NCI-H1092 treated with DMSO at 0.1 percent for 48 hours (cell line): ENCODE results near the gene ZNF474.
"Not testable (repeated sequence)": the region's sequence is repeated elsewhere in the genome, so short reads cannot be mapped to it uniquely, and the experiment has no call there.

Experiments
- DNase-seq: peaks from one replicate; lab custom pipeline; 2025; lab: John Stamatoyannopoulos, UW

Gene ZNF474

DNA sequence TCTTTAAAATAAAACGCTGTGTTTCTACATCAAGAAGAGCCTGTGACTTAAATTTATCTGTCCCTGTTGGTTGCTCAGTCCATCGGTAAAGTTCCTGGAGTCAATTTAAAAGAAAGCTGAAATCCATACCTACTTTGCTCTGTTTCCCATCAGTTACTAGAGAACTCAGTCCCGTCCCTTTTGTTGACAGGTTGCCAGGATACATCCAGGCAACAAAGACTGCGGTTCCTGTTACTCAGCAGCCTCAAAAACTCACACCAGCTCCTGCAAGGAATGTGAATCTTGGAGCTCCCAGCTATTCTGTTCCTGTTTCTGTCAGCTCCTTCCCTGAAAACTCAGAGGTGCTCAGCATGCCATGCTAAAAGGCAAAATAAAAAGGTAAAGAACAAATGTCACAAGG lies at the start of gene ZNF474:
TSS of gene ZNF474 (plus strand) at position 241 of the 400 bp plus-strand sequence. CDS start 22,445 bp downstream, outside the sequence.
- DNase-seq = no peak

DNA sequence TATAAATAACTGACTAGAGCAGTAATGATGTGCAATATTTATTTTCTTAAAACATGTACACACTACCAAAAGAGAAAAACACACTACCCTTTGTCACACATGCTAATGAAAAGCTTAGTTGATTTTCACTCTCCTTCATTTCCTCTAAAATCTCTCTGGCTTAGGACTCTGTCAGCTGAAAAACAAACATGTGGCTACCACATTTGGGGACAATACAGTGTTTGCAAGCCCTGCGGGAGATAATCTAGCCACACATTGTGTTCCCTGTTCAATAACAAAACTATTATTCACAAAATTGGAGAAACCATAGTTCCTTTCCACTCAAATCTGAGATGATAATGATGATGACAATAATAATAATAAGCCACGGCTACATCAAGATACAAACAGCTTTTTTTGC lies 47.8 kb upstream of the ZNF474 start:
- no peak for DNase-seq

DNA sequence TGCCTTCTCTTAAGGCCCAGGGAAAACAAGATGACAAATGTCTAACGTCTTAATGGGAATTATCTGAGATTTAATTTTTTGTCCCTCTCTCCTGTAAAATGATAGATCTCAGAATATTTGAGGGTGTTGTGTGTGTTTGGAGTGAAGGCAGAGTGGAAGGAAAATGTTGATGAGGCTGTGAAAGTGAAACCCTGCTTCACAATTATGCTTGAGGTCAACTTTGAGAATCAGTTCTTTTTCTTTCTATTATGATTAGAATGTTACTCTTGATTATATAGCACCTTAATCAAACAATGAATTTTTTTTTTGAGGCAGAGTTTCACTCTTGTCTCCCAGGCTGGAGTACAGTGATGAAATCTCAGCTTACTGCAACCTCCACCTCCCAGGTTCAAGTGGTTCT lies 45.8 kb upstream of the ZNF474 start:
- DNase-seq = no peak

DNA sequence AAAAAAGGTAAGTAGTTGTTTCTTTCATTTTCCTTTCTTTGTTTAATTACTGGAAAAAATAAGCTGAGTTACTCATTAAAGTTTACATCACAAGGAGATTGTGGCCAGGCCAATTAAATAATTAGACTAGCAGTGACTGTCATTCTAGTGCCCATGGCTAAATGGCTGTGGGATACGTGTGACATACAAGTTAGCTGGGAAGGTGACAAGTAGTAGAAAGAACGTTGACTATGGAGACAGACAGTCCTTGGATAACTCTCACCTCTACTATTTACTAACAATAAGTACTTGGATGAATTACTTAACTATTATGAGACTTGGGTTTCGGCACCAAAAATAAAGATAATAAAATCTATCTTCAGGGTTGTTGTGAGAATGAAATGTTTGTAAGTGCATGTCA lies 44.3 kb upstream of the ZNF474 start:
- no peak for DNase-seq

DNA sequence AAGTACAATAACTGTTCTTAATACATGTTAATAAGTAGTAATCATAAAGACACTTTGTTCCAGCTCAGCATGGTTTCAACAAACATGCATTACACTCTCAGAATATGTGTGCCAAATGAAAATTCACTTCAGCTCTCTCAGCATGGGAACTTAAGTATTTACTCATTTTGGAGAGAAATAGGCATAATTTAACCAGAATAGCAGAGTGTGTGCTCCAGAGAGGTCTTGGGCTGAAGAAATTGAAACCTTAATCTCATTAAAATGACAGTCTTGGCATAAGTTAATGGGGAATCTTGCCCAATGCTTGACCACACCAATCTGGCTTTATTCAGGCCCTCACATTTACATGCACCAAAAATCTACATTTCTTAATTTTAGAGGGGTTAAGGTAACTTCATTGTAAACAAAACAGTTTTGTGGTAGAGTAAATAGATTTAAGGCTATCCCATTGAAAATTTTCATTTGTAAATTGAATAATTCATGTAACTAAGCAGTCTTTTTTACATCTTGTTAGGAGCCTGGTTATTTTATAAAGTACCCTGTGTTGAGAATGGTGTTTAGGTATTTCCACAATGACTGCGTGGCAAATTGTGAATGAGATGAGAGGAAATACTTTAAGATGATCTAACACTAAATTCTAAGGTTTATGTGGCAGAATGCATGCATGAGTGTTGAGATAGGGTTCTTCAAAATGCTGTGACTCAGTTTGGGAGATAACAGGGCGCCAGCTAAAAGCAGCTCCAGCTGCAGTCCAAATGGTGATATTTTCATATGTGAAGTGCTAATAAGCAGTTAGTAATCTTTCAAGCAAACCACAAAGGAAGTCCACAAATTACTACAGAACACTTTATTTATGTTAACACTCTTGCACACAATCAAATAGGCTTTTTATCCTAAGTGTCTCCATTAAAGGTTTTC lies 40.0 kb upstream of the ZNF474 start:
- no peak for DNase-seq

DNA sequence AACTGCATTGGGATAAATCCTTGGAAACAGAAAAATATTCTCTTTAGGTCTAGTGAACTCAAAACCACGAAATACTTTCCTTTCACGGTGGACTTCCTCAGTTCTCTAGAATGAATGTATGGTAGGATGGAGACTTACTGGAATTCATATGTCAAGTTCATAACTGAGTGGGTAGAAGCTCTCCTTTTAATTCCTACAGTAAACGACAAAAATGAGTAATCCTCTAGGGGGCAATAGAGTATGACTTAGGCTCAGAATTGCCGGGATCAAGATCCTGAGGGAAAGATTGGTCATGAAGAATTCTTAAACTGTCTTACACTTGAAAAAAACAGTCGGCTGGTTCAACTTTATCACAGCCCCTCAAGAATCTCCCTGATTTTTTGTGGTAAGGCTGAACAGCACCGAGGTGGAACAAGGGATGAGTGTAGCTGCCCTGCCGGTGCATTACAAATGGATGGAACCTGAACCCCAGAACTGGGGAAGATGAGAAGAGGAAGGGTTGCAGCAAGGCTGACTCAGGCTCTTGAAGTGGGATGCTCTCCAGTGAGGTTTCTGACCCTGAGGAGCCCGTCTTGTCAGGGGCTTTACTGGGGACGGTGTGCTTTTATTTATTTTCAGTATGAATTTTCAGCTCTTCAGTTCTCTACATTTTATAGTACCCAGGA lies 37.3 kb upstream of the ZNF474 start:
- peak; percentile 11 for DNase-seq

DNA sequence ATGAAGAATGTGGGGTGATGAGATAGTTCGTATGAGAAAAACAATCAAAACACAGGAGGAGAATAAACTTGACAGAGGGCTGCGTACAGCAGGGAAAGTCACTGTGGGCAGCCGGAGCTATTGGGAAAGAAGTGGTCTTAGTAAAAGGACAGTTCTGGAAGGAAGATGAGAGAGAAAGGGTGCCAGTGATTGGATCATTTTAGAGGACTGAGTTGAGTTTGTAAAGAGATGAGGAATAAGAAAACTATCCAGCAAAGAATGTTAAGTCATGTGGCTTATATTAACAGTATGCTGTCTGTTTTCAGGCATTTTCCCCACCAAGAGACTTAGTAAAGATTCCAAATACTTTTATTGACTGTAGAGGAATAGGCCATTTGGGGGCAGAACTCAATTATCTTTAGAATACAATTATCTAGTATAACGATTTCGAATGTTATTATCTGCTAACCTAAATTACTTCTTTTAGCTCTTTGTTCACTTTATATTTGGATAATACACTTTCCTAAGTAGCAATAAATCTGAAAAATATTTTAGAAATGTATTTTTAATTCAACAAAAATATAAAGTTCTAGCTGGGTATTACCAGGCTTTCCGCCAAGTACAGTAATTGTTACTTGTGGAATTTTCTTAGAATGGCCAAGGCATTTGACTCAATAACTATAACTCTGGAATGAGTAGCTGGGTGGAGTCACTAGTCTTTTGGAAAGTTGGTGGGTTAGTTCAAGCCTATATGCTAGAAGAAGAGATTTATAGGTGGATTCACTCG lies 35.7 kb upstream of the ZNF474 start:
- DNase-seq = no peak

DNA sequence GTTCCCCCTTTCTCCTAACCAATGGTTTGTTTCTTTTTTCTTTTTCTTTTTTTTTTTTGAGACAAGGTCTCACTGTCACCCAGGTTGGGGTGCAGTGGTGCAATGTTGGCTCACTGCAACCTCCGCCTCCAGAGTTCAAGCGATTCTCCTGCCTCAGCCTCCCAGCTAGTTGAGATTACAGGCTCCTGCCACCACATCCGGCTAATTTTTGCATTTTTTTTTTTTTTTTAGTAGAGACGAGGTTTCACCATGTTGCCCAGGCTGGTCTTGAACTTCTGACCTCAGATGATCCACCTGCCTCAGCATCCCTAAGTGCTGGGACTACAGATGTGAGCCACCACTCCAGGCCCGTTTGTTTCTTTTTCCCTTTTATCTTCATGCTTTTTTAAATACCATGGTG lies 35.1 kb upstream of the ZNF474 start:
- DNase-seq = not testable (repeated sequence)

DNA sequence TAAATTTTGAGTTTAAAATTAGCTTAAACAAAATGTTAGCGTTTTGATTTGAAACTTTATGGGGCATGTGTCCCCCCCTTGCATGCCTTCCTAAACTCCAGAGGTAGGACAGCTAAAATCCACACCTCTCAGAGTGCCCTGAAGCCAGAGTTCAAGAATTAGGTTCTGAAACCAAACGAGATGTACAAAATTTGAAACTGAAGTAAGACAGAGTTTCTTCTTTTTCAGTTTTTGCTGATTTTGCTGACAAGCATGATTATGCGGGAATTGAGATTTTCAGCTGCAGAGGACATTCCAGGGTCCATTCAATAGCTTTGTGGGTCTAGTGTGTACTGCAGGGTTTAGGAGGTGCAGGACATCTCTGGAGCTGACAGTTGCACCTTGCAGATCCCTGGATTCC lies 34.2 kb upstream of the ZNF474 start:
- no peak for DNase-seq

DNA sequence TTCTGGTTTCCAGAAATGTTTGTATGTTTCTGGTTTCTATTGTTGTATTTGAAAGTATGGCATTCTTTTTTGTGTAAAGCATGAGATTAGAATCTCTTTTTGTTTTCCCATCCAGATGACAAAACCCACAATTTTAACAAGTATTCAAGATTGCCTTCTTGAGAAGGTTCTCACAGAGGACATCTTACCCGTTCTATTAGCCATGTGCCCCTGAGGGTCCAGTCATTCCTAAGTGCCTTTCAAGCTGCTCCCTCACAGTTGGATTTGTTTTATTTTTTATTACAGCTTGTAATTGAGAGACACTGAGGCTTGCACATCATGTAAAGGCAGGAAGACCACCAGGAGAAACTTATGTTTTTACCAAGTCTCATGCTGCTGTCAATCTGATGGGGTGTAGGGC lies 32.0 kb upstream of the ZNF474 start:
- no peak for DNase-seq

DNA sequence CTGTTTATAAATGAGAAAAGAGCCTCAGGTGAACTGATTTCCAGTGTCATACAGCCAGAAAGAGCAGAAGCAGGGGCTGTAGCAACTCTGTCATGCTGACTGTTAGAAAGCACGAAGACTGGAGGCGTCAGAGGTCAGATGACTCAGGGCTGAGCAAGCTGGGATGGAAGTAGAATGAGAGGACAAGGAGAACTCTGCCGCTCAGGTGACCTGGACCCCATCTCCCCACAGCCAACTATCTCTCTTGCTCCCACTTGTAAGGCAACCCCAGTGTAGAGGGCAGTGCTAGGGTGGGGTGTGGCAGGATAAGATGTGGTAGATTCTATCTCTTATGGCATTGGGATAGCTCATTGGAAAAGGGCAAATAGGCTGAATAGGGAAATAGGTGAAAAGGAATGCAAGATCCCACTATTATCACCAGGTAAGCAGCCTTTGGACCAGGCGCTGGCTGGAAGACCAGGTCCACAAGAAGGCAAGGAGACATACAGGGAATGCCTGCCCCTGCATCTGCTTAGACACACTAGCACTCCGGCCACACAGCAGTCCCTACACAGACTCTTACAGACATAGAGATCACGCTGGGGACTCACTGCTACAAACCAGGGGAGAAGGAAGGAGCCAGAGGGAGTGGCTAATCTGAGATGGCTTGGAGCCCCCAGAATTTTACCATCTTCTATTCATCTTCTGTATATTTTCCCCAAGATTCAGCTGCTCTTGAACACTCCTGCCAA lies 30.1 kb upstream of the ZNF474 start:
- no peak for DNase-seq

DNA sequence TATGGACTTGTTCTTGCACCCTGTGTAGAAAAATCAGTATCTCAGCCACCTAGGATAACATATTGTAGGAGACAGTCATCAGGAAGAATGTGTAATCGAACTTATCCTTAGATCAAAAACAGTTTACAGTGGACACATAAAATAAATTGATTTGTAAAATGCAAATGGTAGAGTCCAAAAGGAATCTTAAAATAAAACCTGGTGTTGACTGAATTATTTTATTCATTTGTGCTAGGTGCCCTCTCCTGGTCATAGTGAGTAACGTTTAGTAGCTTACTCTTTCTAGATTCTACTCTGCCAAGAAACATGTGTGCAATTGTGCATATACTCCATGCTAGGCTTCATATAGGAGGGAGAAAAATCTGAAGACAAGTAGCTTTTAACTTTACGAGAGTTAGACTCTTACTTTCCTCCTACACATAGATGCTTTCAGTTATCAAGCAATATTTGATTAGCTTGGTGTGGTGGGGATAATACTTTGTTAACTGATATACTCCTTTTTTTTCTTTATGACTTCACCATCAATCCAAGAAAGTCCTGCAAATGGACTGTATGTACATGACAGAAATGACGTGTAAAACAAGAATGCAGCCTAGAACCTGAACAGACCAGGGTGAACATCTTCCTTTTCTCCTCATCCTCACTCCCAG lies 27.6 kb upstream of the ZNF474 start:
- DNase-seq = peak; percentile 27

DNA sequence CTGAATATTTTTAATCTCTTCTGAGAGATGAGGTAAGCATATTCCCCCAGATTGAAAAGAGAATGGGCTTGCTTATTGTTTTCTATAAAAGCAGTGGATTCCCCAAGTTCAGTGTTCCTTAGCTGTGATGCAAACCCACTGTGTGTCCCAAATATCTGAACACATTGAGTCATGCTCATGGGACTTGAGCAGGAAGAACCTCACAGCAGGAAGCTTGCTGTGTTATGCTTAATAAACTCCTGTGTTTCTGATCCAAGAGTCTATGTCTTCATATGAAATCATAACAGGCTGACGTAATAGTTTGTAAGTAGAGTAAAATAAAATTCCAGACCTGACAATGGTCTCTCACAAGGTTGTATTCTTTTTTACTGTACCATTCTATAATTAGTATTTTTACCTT lies 26.5 kb upstream of the ZNF474 start:
- DNase-seq = no peak

DNA sequence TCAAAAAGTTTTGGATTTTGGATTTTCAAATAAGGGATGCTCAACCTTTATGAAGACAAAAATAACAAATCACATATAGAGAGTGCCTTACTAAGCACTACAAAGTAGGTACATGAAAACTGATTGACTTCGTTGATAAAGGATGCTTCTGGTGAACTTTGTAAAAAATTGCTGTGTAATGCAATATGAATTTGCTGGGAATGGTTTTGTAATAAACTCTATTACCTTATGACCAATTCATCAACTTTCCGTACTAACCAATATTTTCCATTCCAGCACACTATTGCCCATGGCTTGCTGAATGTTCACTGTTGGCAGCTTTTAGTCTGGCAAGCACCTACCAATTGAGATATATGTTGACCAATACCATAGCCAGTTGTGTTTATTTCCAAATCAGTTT lies 23.4 kb upstream of the ZNF474 start:
- DNase-seq = no peak

DNA sequence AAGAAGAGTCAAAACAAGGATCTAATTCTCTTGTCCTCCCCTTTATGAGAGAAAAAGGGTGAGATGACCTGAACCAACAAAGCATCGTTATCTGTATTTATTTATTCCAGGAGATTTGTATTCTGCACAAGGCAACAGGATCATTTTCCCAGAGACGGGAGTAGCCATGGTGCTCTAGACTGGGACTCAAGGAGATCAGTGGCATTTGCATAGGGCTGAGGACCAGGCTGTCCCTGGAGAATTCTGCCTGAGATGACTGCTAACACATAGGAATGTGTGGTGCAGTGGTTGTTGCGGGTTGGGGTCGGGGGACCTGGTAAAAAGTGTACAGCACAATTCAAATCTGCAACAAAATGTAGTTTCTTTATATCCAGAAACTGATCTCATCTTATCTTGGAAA lies 22.3 kb upstream of the ZNF474 start:
- no peak for DNase-seq

DNA sequence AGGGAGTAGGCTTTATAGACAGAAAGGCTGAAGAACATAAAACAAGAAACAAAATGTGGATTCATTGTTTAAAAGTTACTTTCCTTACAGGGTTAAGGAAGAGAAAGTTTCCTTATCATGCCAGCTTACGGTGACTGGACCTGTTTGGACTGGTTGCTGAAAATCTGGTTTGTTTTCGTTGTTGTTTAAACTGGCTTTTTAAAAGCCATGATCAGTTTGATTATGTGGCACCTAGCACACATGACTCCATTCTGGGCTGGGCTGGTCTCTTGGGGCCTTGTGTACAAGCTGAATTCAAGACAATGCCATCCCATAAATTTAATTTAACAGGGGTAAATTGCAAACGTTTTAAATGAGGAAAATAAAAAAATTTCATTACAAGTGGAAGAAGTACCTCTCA lies 18.4 kb upstream of the ZNF474 start:
- DNase-seq = no peak

DNA sequence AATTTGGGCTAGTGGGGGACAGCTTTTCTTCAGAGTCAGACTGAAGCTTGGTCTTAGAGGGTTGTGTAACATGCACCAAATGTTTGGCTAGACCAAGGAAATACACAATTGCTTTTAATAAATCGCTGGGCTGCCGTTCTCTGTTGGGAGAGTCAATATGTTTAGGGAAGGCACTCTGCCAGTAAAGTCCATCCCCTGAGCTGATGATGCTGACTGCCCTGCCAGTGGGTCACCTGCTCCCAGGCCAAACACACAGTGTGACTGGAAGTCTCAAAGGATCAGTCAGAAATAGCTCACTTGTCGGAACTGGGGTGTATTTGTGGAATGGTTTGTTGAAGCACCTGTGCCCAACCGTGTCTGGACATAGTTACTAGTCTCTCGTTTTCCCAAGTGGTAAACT lies 17.9 kb upstream of the ZNF474 start:
- no peak for DNase-seq

DNA sequence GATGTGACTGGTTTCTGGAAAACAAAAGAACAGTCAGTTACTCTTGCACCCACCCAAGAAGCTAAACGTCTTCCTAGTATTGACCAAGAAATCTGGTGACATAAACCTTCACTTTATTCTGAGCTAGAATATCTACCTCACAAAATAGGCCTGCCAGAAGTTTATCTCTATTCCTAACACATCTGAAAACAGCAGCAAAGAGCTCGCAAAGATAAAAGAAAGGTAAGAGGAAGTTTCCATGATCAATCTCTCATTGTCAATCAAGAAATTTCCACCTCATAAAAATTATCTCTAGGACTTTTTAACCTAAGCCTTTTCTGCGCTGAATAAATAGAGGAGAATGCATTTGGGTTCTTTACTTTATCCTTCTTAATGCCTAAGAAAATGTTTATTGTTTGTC lies 17.3 kb upstream of the ZNF474 start:
- DNase-seq = no peak

DNA sequence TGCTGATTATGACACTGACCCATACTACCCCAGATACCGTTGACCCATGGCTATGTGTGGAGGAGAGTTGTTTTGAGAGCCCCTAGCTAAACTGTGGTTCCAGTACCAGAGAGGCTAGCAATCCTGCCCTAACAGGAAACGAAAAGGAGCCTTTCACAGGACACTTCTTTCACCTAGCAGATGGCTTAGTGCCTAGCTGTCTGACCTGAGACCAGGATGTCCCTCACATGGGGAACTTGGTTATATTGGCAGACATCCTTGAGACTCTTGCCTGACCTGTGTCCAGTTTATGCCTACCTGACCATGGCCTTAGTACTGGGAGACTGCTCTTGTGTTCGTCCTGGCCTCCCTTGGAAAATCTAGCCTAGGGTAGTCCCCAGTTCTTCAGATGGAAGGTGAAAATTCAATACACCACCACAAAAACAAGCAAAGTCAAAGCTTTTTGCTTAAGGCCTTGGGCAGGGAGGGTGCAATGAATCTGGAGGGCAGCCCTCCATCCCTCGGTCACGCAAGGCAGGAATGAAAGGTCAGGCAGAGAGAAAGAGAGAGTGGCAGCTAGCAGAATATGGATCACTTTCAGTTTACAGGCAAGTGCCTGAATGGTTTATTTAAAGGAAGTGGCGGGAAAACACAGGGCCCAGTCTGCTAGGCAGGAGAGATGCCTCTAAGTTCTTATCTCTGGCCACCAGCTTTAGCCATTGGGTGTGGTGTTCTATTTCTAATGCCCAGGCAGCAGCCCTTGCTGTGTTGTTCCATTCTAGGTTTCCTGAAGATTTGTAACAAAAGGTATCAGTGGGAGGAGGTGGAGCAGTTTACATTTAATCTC lies 16.4 kb upstream of the ZNF474 start:
- DNase-seq = no peak

DNA sequence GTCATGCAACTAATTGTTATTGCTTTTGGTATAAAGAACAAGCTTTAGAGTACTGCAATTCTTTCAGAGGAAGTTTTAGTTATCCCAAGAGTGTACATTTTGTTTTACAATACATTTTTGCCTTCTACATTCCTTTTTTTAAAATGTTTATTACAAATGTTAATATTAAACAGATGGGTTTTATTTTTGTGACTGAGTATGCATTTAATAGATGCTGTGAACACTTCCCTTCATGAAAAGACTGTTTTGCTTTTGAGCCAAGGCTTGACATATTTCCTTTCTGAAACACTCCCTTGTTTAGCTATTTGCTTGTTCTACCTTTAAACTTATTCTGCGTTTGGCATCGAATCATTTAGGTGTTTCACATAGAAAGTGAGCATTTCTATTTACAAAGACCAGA lies 14.8 kb upstream of the ZNF474 start:
- DNase-seq = no peak
